NCI-H82 (cell line): Measurements from ENCODE around the gene TMA7.
A peak's percentile ranks its signal among the peaks of the same experiment; 100 is the strongest.
"Not testable (repeated sequence)": the region's sequence is repeated elsewhere in the genome, so short reads cannot be mapped to it uniquely, and the experiment has no call there.

Source experiments
- DNase-seq: peaks from one replicate; lab custom pipeline; 2025; lab: John Stamatoyannopoulos, UW

TMA7 gene

DNA sequence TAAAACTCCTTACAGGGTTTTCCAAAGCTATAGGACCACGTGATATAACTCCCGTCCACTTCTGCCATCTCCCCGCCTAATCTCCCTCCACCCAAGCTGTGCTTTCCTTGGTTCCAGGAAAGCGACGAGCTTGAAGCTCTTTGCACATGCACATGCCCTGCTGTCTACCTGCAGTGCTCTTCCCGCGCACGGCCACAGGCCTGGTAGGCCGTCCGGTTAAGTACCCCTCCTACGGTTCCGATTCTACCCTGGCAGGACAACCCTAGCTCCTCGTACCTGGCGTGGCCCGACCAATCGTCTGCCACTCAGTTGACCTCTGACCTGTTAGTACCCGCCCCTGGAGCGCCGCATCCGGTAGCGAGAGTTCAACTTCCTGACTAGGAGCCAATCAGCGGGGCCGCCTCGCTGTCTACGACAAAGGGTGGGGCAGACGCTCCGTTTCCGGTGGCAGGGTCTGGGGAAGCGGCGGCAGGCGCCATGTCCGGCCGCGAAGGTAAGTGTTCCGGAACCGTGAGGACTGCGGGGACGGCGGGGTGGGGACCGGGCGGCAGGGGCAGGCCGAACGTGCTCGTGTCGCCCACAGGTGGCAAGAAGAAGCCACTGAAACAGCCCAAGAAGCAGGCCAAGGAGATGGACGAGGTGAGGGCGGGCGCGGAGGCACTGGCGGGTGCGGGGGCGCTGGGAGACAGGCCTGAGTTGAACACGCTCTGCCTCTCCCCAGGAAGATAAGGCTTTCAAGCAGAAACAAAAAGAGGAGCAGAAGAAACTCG is at the start of gene TMA7, which contains the start of gene CCDC51:
Gene TMA7, plus strand, starts transcription at position 438 of the 770 bp plus-strand sequence. Its CDS starts 40 bp downstream, at position 478.
Gene CCDC51, minus strand, starts transcription at position 300 of the 770 bp plus-strand sequence. CDS start 4,991 bp downstream, outside the sequence.
- peak; percentile 98 for DNase-seq

DNA sequence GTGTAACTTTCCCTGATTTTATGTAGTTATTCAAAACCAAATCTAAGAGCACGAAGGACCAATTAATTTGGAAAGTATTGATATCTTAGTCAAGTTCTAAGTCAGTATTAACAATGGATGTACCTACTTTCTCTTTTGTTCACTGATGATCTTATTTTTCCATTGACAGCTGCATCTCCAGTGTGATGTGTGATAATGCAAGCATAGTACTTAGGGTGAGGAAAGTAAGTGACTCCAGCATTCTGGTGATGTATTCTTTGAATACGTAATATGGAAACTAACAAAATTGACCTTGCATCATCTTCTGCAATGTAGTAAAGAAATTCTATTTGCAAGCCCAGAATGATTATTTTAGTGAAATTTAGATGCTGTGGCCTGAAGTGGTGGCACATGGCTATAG is 45.7 kb upstream of the TMA7 start:
- DNase-seq: no peak

DNA sequence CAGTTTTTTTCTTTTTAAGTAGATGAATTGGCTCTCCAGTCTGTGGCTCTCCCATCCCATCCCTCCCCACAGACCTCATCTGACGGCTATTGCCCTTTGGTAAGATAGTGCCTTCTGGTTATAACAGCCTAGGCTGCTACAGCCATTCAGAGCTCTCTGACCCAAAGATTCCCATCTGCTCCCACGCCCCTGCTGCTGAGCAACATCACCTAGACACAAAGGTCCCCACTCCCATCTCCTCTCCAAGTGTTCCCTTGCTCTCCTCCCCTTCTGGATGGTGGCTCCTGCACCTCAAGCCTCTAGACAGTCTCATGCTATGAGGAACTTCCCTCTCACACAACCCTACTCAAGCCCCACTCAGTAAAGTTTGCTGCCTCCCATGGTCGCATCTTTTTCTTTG is 44.3 kb upstream of the TMA7 start:
- no peak for DNase-seq

DNA sequence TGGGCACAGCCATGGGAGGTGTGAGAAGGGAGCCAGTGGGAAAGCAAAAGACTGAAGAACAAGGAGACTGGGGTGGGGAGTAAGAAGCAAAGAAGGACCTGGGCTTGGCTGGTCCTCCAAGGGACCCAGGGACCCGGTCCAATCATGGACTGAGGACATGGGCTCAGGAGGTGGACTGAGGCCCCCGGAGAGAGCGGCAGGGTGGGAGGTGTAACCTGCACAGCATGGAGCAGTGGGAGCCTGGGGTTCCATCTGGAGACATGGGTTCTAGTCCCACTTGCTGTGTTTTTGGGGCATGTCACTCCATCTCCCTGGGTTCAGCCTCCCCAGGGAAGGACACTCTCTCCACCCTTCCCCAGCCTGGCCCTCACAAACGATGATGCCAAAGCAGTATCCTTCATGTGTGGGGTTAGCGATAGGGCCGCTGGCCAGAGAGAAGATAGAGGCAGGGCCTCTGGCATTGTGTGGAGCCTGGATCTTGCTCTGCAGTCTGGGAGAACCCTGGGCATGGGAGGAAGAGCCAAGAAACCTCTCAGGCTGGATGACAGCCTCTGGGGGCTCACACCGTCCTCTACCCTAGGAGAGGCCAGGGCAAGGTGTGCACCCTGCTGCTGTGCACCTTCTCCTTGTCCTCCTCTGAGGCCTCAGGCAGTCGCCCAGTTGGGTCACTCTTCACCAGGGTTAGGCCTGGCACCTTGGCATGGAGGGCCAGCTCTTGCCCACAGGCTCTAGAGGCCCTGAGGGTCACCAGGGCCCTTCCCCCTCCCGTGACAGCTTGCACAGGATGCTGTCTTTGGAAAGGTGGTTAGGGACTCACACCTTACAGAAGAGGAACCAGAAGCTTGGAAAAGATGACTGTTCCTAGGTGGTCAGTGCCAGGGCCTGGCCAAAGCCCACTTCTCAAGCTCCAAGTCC is 42.0 kb upstream of the TMA7 start:
- DNase-seq: no peak

DNA sequence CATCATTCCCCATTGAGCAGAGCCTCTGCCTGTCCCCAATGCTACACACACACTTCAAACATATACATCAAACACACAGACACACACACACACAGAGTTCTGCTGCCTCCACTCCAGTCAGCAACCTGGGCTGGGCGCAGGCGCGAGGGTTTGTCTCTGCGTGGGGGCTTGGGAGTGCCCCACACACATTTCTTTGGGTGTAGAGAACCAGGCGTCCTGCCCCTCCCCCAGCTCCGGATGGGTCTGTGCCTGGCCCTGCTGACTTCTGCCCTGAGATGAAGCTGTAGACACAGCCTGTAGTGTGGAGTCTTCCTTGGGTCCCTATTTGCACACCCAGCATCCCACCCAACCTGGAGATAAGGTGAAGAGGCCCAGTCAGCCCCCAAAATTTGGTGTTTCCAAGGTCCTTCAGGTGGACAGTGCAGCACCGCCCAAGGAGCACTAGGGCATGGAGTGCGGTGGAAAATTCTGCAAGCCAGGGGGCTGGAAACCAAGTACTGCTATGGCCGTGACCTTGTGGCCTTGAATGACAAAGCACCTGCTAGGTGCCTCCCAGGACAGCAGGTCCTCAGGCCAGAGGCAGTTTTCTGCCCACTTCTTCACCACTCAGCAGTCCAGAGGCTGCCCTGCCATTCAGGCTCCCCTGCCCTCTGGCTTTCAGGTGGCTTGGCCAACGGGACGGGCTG is 41.2 kb upstream of the TMA7 start:
- DNase-seq: no peak

DNA sequence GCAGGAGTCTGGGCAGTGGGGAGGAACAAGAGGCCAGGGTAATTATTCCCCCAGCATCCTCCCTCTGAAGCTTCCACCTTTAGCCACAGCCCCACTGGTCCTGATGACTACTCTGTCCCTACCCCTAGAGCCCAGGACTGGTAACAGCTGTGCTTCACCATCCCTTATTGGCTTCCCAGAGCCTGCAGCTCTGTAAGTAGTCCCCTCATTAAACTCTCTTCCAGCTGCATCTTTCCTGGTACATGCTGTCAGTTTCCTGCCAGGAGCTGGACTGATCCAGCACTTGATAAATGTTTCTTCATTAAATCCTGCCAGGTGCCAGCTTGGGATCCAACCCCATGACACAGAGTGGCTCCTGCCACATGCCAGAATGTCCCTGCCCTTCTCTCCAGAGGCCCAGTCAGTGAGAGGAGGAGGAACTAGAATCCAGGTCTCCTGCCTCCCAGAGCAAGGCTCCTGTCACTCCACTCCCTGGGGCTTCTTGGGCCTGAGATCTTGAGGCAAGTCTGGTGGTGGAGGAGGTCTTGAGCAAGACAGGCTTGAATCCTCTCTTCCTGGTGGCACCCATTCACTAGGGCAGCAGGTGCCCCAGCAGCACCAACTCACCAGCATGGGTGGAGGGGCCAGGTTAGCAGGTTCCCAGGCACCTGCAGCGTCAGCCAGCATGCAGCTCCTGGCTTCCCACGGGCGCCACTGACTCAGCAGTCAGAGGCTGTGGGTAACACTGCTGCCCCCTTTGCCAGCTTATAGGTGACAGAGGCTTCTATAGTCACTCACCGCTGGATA is 40.5 kb upstream of the TMA7 start:
- peak; percentile 31 for DNase-seq

DNA sequence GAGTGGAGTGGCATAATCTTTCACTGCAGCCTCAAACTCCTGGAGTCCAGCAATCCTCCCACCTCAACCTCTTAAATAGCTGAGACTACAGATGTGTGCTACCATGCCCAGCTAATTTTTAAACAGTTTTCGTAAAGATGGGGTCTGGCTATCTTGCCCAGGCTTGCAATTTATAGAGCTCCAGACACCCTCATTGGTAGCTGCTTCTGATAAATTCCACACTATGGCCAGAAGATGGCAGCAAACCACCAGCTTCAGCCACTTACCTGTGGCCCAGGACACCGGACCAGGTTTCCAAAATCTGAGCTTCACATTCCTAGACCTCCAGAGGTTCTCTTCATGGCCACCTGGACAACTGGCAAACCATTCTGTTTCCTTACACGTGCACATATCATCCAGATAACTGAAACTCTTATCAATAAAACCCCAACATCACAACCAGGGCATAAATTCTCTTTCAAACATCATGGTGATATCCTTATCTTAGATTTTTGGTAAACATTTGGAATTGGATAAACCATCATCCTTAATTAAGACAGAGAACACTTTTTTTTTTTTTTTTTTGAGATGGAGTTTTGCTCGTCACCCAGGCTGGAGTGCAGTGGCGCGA is 39.1 kb upstream of the TMA7 start:
- peak; percentile 73 for DNase-seq

DNA sequence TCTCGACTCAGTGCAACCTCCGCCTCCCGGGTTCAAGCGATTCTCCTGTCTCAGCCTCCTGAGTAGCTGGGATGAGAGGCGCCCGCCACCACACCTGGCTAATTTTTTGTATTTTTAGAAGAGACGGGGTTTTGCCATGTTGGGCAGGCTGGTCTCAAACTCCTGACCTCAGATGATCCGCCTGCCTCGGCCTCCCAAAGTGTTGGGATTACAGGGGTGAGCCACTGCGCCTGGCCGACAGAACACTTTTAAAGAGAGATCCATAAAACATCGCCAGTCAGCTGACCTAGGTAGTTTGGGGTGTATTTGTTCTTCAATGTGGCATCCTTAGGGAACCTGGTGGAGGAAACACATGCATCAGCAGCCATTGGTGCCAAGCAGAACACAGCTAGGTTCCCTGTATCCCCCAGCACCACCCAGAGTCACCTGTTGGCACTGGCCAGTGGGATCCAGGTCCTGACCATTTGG is 38.6 kb upstream of the TMA7 start:
- not testable (repeated sequence) for DNase-seq

DNA sequence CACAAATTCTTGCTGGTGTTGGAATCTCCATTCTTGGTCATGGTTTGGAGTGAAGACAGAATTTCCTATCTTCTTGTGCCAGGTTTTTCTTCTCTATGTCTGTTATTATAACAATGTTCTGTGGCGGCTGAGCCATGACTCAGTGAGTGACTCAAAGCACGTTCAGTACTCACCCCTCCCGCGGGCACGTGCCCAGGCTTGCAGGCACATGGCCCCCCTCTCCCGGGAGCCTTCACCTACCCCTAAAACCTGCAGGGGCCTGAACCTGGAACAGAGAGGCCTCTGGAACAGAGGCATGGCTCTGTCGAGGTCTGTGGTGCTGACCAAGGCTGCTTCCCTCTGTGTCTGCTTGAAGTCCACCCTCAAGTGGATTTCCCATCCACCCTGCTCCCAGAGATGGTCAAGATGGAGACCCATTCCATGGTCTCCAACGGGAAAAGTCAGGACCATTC is 37.8 kb upstream of the TMA7 start:
- no peak for DNase-seq

DNA sequence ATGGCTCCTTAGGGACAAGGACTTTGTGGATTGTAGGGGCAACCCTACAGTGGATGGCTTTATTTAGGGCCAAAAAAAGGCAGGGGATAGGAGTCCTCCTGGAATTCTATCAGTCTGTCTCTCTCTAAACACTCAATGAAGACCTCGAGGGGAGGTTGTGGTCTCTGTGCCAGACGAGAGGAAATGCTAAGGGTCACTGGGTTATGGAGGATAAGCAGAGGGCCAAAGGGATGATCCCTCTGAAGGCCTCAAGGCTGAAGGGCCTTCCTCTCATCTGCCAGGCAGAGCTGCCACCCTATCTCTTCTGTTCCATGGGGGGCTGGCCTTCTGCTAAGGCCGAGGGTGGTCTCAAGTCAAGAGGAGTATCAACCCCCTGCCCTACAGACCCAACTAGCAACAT is 37.1 kb upstream of the TMA7 start:
- DNase-seq: no peak

DNA sequence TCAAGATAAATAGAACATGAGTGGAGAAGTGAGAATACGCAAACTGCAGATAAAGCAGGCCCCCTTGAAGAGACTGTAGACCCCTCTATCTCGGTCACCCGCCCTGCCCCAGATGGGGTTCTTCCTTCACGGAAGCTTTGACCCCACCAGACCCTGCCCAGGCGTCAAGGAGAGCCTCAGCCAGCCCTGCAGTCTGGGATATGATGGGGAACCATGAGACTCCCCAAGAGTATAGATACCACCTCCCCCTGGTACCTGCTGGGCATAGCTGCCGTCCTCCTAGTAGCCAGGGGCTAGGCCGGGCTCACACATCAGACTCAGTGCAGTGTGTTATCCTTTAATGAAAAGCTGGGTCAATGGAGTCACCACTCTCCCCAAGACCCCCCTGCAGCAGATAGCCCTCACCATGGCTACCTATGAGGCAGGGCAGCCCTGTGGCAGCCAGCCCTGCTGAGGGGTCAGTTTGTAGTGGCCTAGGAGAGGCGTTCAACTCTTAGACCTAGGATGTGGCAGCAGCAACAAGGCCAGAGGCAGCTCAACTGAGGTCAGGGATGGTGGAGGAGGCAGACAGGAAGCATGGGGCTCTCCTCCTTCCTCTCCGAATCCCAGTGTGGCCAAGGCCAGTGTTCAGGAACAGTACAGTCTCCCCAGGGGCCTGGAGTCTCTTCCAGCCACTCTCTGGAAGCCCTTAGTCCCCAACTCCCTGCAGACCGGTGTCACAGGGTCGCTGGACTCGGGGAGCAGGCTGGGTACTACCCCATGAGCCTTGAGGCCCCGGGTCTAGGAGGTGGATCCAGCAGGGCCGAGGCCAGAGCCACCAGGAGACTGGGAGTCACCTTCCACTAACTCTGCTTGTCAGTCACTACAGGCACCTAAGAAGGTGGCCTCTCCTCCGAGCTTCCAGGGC is 36.3 kb upstream of the TMA7 start:
- no peak for DNase-seq

DNA sequence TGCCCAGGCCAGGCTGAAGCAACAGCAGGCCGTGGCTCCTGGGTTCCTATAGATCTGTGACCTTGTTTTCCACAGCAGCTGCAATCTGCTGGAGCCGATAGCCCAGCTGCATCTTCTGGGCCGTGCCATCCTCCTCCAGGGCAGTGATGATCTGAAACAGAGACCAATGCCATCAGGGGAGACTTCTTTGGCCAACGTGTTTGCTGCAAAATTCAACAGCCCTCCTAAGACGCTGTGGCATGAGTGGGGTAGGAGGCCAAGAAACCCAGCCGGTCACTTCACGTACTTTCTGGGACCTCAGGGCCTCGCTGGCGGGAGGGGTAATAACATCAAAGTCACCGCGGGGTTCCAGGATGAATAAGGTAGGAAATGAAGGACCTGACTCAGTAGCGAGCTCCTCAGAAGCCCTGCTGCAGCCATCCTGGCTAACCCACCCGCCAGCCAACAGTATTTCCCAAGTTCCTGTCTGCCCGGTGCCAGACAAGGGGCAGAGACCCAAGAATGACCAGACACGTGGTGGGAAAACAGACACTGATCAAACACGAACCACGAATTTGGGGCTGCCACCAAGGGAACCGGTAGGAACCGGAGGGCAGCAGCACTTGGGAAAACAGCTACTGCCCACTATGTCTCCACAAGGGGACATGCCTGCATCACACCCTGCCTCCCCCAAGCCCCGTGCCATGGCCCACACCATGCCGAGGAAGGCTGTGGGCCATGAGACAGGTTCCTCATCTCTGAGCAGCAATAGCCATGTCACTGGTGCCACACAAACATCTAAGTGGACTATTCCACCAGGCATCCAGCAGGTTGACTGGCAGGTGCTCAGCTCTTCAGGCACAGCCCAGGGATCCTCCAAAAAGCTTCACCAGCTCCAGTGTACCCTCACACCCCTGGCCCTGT is 35.4 kb upstream of the TMA7 start:
- no peak for DNase-seq

DNA sequence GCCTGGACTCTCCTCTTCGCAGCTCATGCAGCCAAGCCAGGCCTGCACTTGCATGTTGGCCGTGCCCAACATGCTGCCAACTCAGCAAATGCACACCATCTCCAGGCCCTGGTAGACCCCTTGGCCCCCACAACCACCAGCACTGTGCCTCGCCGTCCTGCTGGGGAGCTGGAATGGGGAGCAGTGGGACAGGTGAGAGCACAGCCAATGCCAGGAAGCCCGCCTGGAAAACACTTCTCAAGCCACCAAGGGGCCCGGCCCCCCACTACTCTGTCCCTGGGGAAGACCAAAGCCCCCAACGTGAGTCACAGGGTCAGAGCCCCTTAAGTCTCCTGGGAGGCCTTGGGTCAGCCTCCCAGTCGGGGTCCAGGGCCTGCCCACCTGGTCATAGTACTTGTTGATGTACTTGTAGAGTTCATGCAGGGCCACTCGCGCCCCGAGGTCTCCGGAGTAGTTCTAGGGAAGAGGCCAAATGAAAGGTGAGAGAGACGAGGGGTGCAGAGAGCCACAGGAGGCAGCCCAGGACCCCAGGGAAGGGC is 34.6 kb upstream of the TMA7 start:
- no peak for DNase-seq

DNA sequence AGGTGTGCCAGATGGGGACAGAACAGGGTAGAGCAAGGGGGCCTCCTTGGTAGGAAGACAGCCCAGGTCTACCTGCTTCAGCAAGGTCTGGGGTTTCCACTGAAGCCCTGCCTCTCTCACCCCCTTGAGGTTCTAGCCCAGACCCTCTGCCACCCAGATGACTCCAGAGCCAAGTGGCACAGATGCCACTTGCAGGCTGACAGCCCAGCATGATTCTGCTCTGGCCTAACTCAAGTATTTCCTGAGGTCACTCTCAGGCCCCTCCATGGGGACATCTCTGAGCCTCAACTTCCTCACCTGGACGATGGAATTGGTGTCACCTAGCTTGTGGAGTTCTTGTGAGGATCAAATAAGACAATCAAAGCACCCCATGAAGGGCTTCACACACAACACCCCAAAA is 34.1 kb upstream of the TMA7 start:
- no peak for DNase-seq

DNA sequence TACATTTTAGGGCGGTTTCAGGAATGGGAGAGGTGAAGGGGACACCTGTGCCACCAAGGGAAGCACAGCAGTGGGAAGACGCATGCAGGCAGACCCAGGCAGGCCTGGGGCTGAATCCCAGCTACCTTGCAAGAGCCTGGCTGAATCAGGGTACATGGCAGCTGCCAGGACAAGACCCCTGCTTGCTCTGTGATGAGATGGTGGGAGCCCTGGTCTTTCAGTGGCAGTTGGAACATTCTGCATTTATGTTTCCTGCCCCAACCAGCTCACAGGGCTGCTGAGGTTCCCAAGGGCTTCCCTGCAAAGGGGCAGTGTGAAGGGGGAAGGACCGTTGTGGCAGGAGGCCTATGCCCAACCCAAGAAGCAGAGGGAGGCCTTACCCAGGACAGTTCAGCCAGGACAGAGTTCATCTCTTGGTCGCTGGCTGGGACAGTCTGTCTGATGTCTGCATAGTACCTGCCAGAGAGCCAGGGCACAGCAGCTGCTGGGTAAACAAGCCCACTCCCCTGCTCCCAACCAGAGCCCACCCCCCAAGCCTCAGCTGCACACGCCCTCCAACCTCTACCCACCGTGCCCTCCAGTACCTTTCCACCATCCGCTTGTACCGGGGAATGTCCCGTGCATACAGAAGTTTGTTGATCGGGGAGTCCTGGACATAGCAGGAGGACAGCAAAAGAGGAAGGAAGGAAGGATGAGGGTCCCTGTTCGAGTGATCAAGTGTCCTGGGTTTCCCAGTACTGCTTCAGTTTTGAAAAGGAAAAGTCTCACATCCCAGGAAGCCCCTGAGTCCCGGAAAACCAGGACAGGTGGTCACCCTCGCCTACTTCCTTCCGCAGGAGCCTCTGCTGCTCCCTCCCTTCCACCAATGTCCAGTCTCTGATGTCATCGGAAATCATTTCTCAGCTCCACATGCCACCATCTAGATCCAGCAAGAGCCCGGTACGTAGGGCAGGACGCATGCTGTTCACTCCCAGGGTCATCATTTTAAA is 33.3 kb upstream of the TMA7 start:
- no peak for DNase-seq

DNA sequence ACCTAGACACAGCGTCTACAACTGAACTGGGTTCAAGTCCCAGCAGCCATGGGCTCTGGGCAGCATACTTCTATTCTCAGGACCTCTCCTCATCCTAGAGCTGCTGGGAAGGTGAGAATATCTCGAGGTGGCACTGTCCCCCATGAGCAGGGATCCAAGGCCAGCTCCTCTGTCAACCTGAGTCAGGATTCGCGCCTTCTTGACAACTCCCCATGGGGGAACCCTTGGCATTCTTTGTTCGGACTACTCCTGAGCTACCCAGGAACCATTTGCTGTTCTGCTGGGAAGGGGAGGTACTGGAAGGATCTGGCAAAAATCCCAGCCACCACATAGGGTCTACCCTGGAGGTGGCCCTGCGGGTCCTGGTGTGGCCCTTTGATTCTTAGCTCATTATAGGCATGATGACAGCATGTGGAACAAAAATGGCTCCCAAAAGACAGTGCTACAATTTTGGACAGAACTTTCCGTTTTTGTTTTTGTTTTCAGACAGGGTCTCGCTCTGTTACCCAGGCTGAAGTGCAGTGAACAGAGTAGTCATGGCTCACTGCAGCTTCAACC is 32.4 kb upstream of the TMA7 start:
- DNase-seq: no peak

DNA sequence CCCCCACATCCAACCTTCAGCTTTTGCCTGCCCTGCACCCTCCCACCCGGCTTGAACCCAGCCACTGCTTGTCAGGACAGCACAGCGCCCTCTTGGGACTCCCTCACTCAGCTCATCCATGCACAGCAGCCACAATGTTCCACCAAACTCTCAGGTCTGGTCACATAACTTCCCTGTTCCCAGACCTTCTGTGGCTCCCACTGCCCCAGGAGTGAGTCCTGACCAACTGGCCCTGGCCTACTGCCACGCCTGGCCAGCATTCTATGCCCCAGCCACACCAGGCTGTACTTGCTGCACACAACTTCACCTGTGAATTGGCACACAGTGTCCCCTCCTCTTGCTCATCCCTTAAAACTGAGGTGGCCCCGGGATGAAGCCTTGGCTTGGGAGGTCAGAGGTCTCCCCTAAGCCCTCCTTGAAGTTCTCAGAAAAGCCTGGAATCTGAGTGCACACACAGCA is 31.2 kb upstream of the TMA7 start:
- peak; percentile 4 for DNase-seq
